HL-60 (cell line): ENCODE data around the gene SSBP4.

Experiments
- CTCF ChIP-seq: IDR thresholded peaks from one replicate; pipeline ENCODE4 v1.5.1; 2011; ENCODE audit warnings: low read length, control low read depth, inconsistent platforms; ENCODE audit not compliant: insufficient read depth
- POLR2AphosphoS5 ChIP-seq: IDR thresholded peaks from 2 replicates; pipeline ENCODE4 v1.6.1; 2012; ENCODE audit warnings: low read depth

GRCh38 chr19:18438331-18439024, 19.3 kb downstream of the SSBP4 start:
- TF ChIP-seq CTCF (no peak), POLR2AphosphoS5 (no peak)
